ENCODE measurements around the gene GPR39.

GPR39 gene

GRCh38 chr2:132441051-132441450 lies 24.4 kb downstream of the GPR39 start:
- Histone ChIP-seq H3K36me3 (ENCODE audit: control insufficient read depth in 1 of 2, insufficient read depth in 2 of 2, low read length in 2 of 2) (no peaks in the 10 kb centered on the region), H2BK12ac (ENCODE audit: low read length) (no peak overlapping the region), H3K4me1 (ENCODE audit: control insufficient read depth in 1 of 2, insufficient read depth in 2 of 2, low read length in 2 of 2) (peaks cover 4 to 18% of the 10 kb centered on the region in 2 experiments), H3K23ac (ENCODE audit: low read length) (no peak overlapping the region), H3K4me2 (ENCODE audit: low read length) (no peak overlapping the region), H2AK5ac (ENCODE audit: low read length) (no peak overlapping the region), H3K9me3 (ENCODE audit: insufficient read depth, low read depth, low read length) (no peaks in the 10 kb centered on the region), H3K27me3 (ENCODE audit: insufficient read depth, low read length) (no peaks in the 10 kb centered on the region), H4K12ac (ENCODE audit: low read depth, low read length) (no peak overlapping the region), H3K79me2 (ENCODE audit: control insufficient read depth, insufficient read depth, low read length, poor library complexity) (no peaks in the 10 kb centered on the region), H2BK120ac (ENCODE audit: insufficient read depth, low read length, poor library complexity) (no peak overlapping the region), H2BK5ac (ENCODE audit: low read depth, low read length, poor library complexity) (no peak overlapping the region), H3K4me3 (ENCODE audit: low read depth, low read length) (no peak overlapping the region), H4K8ac (ENCODE audit: low read depth, low read length) (no peak overlapping the region), H2AFZ (ENCODE audit: insufficient read depth, low read length, poor library complexity) (no peak overlapping the region), H4K91ac (ENCODE audit: low read depth, low read length) (no peak overlapping the region), H3K27ac (ENCODE audit: low read depth, low read length) (no peak overlapping the region), H3K9ac (ENCODE audit: low read length) (no peak overlapping the region), H3K79me1 (ENCODE audit: low read length) (no peaks in the 10 kb centered on the region), H3K18ac (ENCODE audit: low read length) (no peak overlapping the region), H3K14ac (ENCODE audit: low read length) (no peak overlapping the region), H3K4ac (ENCODE audit: low read depth, low read length) (no peak overlapping the region)
- no peak for DNase-seq
- WGBS (ENCODE audit: extremely low coverage, insufficient coverage, insufficient read length) = no CpG with 5 or more reads among the region's 1 CpG

DNA sequence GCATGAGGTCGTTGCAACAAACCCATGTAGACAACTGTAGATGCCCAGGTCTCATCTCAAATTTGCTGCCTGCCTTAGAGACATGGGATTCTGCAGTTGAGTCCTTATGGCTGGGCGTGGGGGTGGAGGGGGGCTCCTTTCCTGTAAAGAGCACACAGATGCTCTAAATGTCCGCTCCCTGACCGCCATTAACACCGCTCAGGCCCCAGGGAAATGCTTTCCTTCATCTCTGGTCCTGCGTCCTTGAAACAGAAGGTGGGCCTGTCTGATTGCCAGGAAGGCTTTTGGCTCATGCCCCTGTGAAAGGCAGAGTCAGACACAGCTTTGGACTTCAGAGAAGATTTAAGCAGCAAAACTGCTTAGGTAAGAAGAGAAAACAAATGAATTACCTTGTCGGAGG lies 25.7 kb downstream of the GPR39 start:
- no peak overlapping the region for H2AFZ ChIP-seq (ENCODE audit: insufficient read depth, low read length, poor library complexity)

DNA sequence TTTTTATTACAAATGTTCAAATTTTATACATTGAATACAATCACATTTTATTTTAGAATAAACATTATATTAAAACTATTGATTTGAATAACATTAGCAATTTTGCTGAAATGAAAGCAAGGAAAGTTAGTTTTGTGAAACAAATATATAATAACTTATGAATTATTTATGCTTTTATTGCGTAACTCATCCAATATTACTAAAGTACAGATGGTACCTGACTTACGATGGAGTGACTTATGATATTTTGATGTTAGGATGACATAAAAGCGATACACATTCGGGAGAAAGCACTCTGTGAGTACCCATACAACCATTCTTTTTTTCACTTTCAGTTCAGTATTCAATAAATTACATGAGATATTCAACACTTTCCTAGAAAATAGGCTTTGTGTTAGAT lies 26.5 kb downstream of the GPR39 start:
- no peak overlapping the region for H2BK12ac ChIP-seq (ENCODE audit: low read length)
- H3K23ac ChIP-seq (ENCODE audit: low read length) = no peak overlapping the region
- no peak overlapping the region for H2AFZ ChIP-seq (ENCODE audit: insufficient read depth, low read length, poor library complexity)
- peaks cover 3% of the 10 kb centered on the region for H3K9me3 ChIP-seq (ENCODE audit: insufficient read depth, low read depth, low read length)
- no peak overlapping the region for H3K27ac ChIP-seq (ENCODE audit: low read depth, low read length)
- no peak overlapping the region for H4K12ac ChIP-seq (ENCODE audit: low read depth, low read length)
- H3K36me3 ChIP-seq (ENCODE audit: control insufficient read depth in 1 of 2, insufficient read depth in 2 of 2, low read length in 2 of 2) = no peaks in the 10 kb centered on the region
- H3K79me2 ChIP-seq (ENCODE audit: control insufficient read depth, insufficient read depth, low read length, poor library complexity) = no peaks in the 10 kb centered on the region
- H3K18ac ChIP-seq (ENCODE audit: low read length) = no peak overlapping the region
- peaks cover 8 to 9% of the 10 kb centered on the region in 2 experiments for H3K4me1 ChIP-seq (ENCODE audit: control insufficient read depth in 1 of 2, insufficient read depth in 2 of 2, low read length in 2 of 2)
- H3K4me2 ChIP-seq (ENCODE audit: low read length) = no peak overlapping the region
- H2AK5ac ChIP-seq (ENCODE audit: low read length) = no peak overlapping the region
- H3K9ac ChIP-seq (ENCODE audit: low read length) = no peak overlapping the region
- H3K4ac ChIP-seq (ENCODE audit: low read depth, low read length) = no peak overlapping the region
- H3K14ac ChIP-seq (ENCODE audit: low read length) = no peak overlapping the region
- no peak overlapping the region for H2BK5ac ChIP-seq (ENCODE audit: low read depth, low read length, poor library complexity)
- H2BK120ac ChIP-seq (ENCODE audit: insufficient read depth, low read length, poor library complexity) = no peak overlapping the region
- DNase-seq = no peak
- no peak overlapping the region for H3K4me3 ChIP-seq (ENCODE audit: low read depth, low read length)
- no CpG with 5 or more reads among the region's 4 CpGs for WGBS (ENCODE audit: extremely low coverage, insufficient coverage, insufficient read length)
- H4K91ac ChIP-seq (ENCODE audit: low read depth, low read length) = no peak overlapping the region
- no peaks in the 10 kb centered on the region for H3K79me1 ChIP-seq (ENCODE audit: low read length)
- no peaks in the 10 kb centered on the region for H3K27me3 ChIP-seq (ENCODE audit: insufficient read depth, low read length)
- no peak overlapping the region for H4K8ac ChIP-seq (ENCODE audit: low read depth, low read length)

More for the DNA sequence above, 25.7 kb downstream of the GPR39 start:
- Histone ChIP-seq H3K18ac (ENCODE audit: low read length) (no peak overlapping the region), H2BK12ac (ENCODE audit: low read length) (no peak overlapping the region), H3K4me1 (ENCODE audit: control insufficient read depth in 1 of 2, insufficient read depth in 2 of 2, low read length in 2 of 2) (peaks cover 8 to 17% of the 10 kb centered on the region in 2 experiments), H3K4me3 (ENCODE audit: low read depth, low read length) (no peak overlapping the region), H3K9me3 (ENCODE audit: insufficient read depth, low read depth, low read length) (peaks cover 3% of the 10 kb centered on the region), H4K12ac (ENCODE audit: low read depth, low read length) (no peak overlapping the region), H2BK120ac (ENCODE audit: insufficient read depth, low read length, poor library complexity) (no peak overlapping the region), H3K79me2 (ENCODE audit: control insufficient read depth, insufficient read depth, low read length, poor library complexity) (no peaks in the 10 kb centered on the region), H2AK5ac (ENCODE audit: low read length) (no peak overlapping the region), H3K4ac (ENCODE audit: low read depth, low read length) (no peak overlapping the region), H3K23ac (ENCODE audit: low read length) (no peak overlapping the region), H4K8ac (ENCODE audit: low read depth, low read length) (no peak overlapping the region), H3K9ac (ENCODE audit: low read length) (no peak overlapping the region), H3K4me2 (ENCODE audit: low read length) (no peak overlapping the region), H2BK5ac (ENCODE audit: low read depth, low read length, poor library complexity) (no peak overlapping the region), H3K36me3 (ENCODE audit: control insufficient read depth in 1 of 2, insufficient read depth in 2 of 2, low read length in 2 of 2) (no peaks in the 10 kb centered on the region), H3K14ac (ENCODE audit: low read length) (no peak overlapping the region), H4K91ac (ENCODE audit: low read depth, low read length) (no peak overlapping the region), H3K27me3 (ENCODE audit: insufficient read depth, low read length) (no peaks in the 10 kb centered on the region), H3K79me1 (ENCODE audit: low read length) (no peaks in the 10 kb centered on the region), H3K27ac (ENCODE audit: low read depth, low read length) (no peak overlapping the region)
- no CpG with 5 or more reads among the region's 7 CpGs for WGBS (ENCODE audit: extremely low coverage, insufficient coverage, insufficient read length)
- DNase-seq = no peak

GRCh38 chr2:132446444-132446843 lies 29.8 kb downstream of the GPR39 start:
- Histone ChIP-seq H3K23ac (ENCODE audit: low read length) (no peak overlapping the region), H4K91ac (ENCODE audit: low read depth, low read length) (no peak overlapping the region), H3K9me3 (ENCODE audit: insufficient read depth, low read depth, low read length) (peaks cover 3% of the 10 kb centered on the region), H3K14ac (ENCODE audit: low read length) (no peak overlapping the region), H2AFZ (ENCODE audit: insufficient read depth, low read length, poor library complexity) (no peak overlapping the region), H4K8ac (ENCODE audit: low read depth, low read length) (peak overlapping the region; percentile 5), H3K18ac (ENCODE audit: low read length) (no peak overlapping the region), H3K79me1 (ENCODE audit: low read length) (no peaks in the 10 kb centered on the region), H2BK120ac (ENCODE audit: insufficient read depth, low read length, poor library complexity) (no peak overlapping the region), H3K27me3 (ENCODE audit: insufficient read depth, low read length) (no peaks in the 10 kb centered on the region), H2AK5ac (ENCODE audit: low read length) (no peak overlapping the region), H3K4ac (ENCODE audit: low read depth, low read length) (no peak overlapping the region), H3K4me1 (ENCODE audit: control insufficient read depth in 1 of 2, insufficient read depth in 2 of 2, low read length in 2 of 2) (peaks cover 0 to 4% of the 10 kb centered on the region in 2 experiments), H3K36me3 (ENCODE audit: control insufficient read depth in 1 of 2, insufficient read depth in 2 of 2, low read length in 2 of 2) (no peaks in the 10 kb centered on the region), H3K9ac (ENCODE audit: low read length) (no peak overlapping the region), H3K79me2 (ENCODE audit: control insufficient read depth, insufficient read depth, low read length, poor library complexity) (no peaks in the 10 kb centered on the region), H3K4me2 (ENCODE audit: low read length) (no peak overlapping the region), H3K4me3 (ENCODE audit: low read depth, low read length) (no peak overlapping the region), H2BK5ac (ENCODE audit: low read depth, low read length, poor library complexity) (no peak overlapping the region), H4K12ac (ENCODE audit: low read depth, low read length) (no peak overlapping the region), H3K27ac (ENCODE audit: low read depth, low read length) (no peak overlapping the region), H2BK12ac (ENCODE audit: low read length) (no peak overlapping the region)
- WGBS (ENCODE audit: extremely low coverage, insufficient coverage, insufficient read length) = no CpG with 5 or more reads among the region's 2 CpGs
- DNase-seq = no peak

Measured in trophoblast cell (in vitro differentiated cells and primary cell).